Measurements from ENCODE around the gene PNPLA3. TPM values are rescaled to one million over a fixed set of nuclear protein-coding genes. Genes with fewer than 3 reads are reported as not detected.

Gene PNPLA3
- total RNA-seq, 2 donors from 2014 or later, result not detected

- no peak for ATAC-seq (ENCODE audit: insufficient number of reproducible peaks, low FRiP score, low read depth)
- no peak overlapping the region for H3K27ac ChIP-seq
- peaks cover 5% of the 10 kb centered on the region for H3K27me3 ChIP-seq (replicated peaks; ENCODE audit: insufficient read depth)
- peaks cover 0 to 6% of the 10 kb centered on the region in 2 donors for H3K4me1 ChIP-seq (ENCODE audit: control insufficient read depth in 1 of 2, low read depth in 2 of 2)
- no peaks in the 10 kb centered on the region for H3K9me3 ChIP-seq
- no peak for DNase-seq (ENCODE audit: low spot score)
- no peak for TF ChIP-seq CTCF (IDR thresholded peaks at IDR 0.05)
- no peak overlapping the region for H3K4me3 ChIP-seq
- no peaks in the 10 kb centered on the region for H3K36me3 ChIP-seq
Observed at GRCh38 chr22:43919106-43919973, 4.3 kb upstream of the PNPLA3 start.

DNA sequence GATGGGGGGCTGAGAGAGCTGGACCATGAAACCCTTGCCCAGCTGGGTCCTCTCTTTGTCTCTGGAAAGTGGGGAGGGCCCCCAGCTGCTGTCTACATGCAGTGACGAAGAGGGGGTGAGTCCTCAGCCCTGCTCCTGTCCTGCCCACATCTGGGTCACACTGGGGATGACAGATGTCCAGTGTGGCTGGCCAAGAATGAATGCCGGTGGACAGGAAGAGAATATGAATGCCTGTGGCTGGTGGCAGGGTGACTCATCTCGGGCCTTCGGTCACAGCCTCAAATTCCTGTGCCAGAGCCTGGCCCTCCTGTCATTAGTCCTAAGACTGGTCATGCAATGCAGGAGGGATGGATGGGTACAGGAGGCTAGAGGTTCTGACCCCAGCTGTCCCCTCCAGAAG lies 2.2 kb upstream of the PNPLA3 start:
- DNase-seq (ENCODE audit: low spot score), result no peak
- H3K36me3 ChIP-seq, result no peaks in the 10 kb centered on the region

GRCh38 chr22:43922123-43922522 lies 1.5 kb upstream of the PNPLA3 start:
- no peak for ATAC-seq (ENCODE audit: insufficient number of reproducible peaks, low FRiP score, low read depth)
- Histone ChIP-seq H3K4me1 (ENCODE audit: control insufficient read depth in 1 of 2, low read depth in 2 of 2) (peaks cover 0 to 6% of the 10 kb centered on the region in 2 donors), H3K9me3 (no peaks in the 10 kb centered on the region), H3K36me3 (no peaks in the 10 kb centered on the region), H3K27ac (no peak overlapping the region), H3K27me3 (replicated peaks; ENCODE audit: insufficient read depth) (peaks cover 5% of the 10 kb centered on the region), H3K4me3 (no peak overlapping the region)
- TF ChIP-seq CTCF (IDR thresholded peaks at IDR 0.05), result no peak
- DNase-seq (ENCODE audit: low spot score), result no peak

More for the DNA sequence above, 2.2 kb upstream of the PNPLA3 start:
- peaks cover 5% of the 10 kb centered on the region for H3K27me3 ChIP-seq (replicated peaks; ENCODE audit: insufficient read depth)
- no peaks in the 10 kb centered on the region for H3K9me3 ChIP-seq
- H3K27ac ChIP-seq, result no peak overlapping the region
- H3K4me1 ChIP-seq (ENCODE audit: control insufficient read depth in 1 of 2, low read depth in 2 of 2), result peaks cover 0 to 6% of the 10 kb centered on the region in 2 donors
- no peak overlapping the region for H3K4me3 ChIP-seq
- no peak for ATAC-seq (ENCODE audit: insufficient number of reproducible peaks, low FRiP score, low read depth)
- no peak for TF ChIP-seq CTCF (IDR thresholded peaks at IDR 0.05)

DNA sequence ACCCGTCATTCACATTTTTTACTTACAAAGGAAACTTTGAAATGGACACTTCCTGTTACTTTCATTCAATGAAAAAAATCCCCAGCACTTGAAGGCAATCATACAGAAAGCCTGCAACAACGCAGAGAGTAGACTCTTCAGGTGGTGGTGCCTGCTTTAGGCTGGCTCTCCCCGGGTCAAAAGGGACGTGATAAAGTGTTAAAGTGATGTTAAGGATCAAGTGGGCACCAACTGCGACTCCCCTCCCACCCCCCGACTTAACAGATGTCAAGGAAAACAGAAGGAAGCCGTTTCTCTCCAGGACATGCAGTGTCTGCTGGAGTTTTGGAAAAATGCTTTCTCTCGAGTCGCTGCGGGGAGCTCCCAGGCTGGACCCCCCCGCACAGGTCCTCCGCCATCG lies 414 bp upstream of the PNPLA3 start:
- no peak for TF ChIP-seq CTCF (IDR thresholded peaks at IDR 0.05)
- H3K9me3 ChIP-seq, result no peaks in the 10 kb centered on the region
- H3K27me3 ChIP-seq (replicated peaks; ENCODE audit: insufficient read depth), result peaks cover 5% of the 10 kb centered on the region
- no peak overlapping the region for H3K27ac ChIP-seq
- H3K36me3 ChIP-seq, result no peaks in the 10 kb centered on the region
- peaks cover 0 to 6% of the 10 kb centered on the region in 2 donors for H3K4me1 ChIP-seq (ENCODE audit: control insufficient read depth in 1 of 2, low read depth in 2 of 2)
- ATAC-seq (ENCODE audit: insufficient number of reproducible peaks, low FRiP score, low read depth) (no peak), DNase-seq (ENCODE audit: low spot score) (no peak)
- H3K4me3 ChIP-seq, result peak overlapping the region; percentile 74

DNA sequence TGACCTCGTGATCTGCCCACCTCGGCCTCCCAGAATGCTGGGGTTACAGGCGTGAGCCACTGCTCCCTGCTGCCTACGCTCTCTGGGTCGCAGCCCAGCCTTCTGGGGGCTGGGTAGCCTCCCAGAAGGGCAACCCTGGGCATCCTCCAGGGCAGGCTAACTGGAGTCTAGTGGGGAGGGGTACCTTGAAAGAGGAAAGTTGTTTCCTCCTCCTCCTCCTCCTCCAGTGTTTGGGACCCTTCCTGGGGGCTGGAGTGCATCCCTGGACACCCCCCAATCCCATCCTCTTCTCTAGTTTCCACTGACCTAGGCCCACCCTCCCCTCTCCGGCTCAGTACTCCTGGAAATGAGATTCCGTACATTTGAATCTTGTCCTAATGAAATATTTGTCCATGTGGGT lies 1.3 kb downstream of the PNPLA3 start:
- no peak overlapping the region for H3K4me3 ChIP-seq
- no peak for DNase-seq (ENCODE audit: low spot score)
- ATAC-seq (ENCODE audit: insufficient number of reproducible peaks, low FRiP score, low read depth), result no peak
- no peak for TF ChIP-seq CTCF (IDR thresholded peaks at IDR 0.05)
- H3K4me1 ChIP-seq (ENCODE audit: control insufficient read depth in 1 of 2, low read depth in 2 of 2), result peaks cover 0 to 6% of the 10 kb centered on the region in 2 donors
- no peaks in the 10 kb centered on the region for H3K9me3 ChIP-seq
- peaks cover 5% of the 10 kb centered on the region for H3K27me3 ChIP-seq (replicated peaks; ENCODE audit: insufficient read depth)
- no peak overlapping the region for H3K27ac ChIP-seq
- no peaks in the 10 kb centered on the region for H3K36me3 ChIP-seq

Measured in thoracic aorta (tissue), 2 donors.